GM23248 (cell line): ENCODE measurements around the gene GALNT10. TPM values are rescaled to one million over a fixed set of nuclear protein-coding genes. Genes with fewer than 3 reads are reported as not detected.

Experiments
- DNase-seq: peaks from one replicate; pipeline ENCODE4 v3.0.0-alpha.2; 2015
- H2AFZ ChIP-seq: fragments of 200-600 bp; sonication (generic); 2 replicates; pipeline ENCODE4 v1.6.1; 2016; ENCODE audit warnings: antibody characterized with exemption
- H3F3A ChIP-seq: fragments of 200-600 bp; sonication (generic); 2 replicates; pipeline ENCODE4 v1.6.1; 2016; ENCODE audit warnings: mild to moderate bottlenecking, antibody characterized with exemption, mixed run types; ENCODE audit not compliant: insufficient read depth
- H3K27ac ChIP-seq: fragments of 200-600 bp; sonication (generic); 2 replicates; pipeline ENCODE4 v1.5.1; 2016; ENCODE audit warnings: mild to moderate bottlenecking
- H3K27me3 ChIP-seq: fragments of 200-600 bp; sonication (generic); replicated peaks from 2 replicates; pipeline ENCODE4 v1.6.1; 2016; ENCODE audit warnings: mild to moderate bottlenecking; ENCODE audit not compliant: insufficient read depth
- H3K36me3 ChIP-seq: fragments of 200-600 bp; sonication (generic); 2 replicates; pipeline ENCODE4 v1.6.1; 2016; ENCODE audit warnings: low read depth, mild to moderate bottlenecking
- H3K4me1 ChIP-seq: fragments of 200-600 bp; sonication (generic); 2 replicates; pipeline ENCODE4 v1.6.1; 2016; ENCODE audit warnings: mild to moderate bottlenecking; ENCODE audit not compliant: insufficient read depth
- H3K4me2 ChIP-seq: fragments of 200-600 bp; sonication (generic); one replicate; pipeline ENCODE4 v1.6.1; 2016; ENCODE audit warnings: mild to moderate bottlenecking; ENCODE audit not compliant: unreplicated experiment
- H3K4me3 ChIP-seq: fragments of 200-600 bp; sonication (generic); 2 replicates; pipeline ENCODE4 v1.5.1; 2016; ENCODE audit warnings: mild to moderate bottlenecking
- H3K79me2 ChIP-seq: fragments of 200-600 bp; sonication (generic); 2 replicates; pipeline ENCODE4 v1.6.1; 2016; ENCODE audit warnings: mild to moderate bottlenecking; ENCODE audit not compliant: insufficient read depth
- H3K9ac ChIP-seq: fragments of 200-600 bp; sonication (generic); 2 replicates; pipeline ENCODE4 v1.6.1; 2016; ENCODE audit warnings: mild to moderate bottlenecking
- H3K9me2 ChIP-seq: fragments of 200-600 bp; sonication (generic); 2 replicates; pipeline ENCODE4 v1.6.1; 2016; ENCODE audit warnings: mixed run types, mild to moderate bottlenecking, moderate library complexity; ENCODE audit not compliant: insufficient read depth
- H3K9me3 ChIP-seq: fragments of 200-600 bp; sonication (generic); one replicate; pipeline ENCODE4 v1.6.1; 2017; ENCODE audit warnings: low read depth
- H4K20me1 ChIP-seq: fragments of 200-600 bp; sonication (generic); 2 replicates; pipeline ENCODE4 v1.6.0; 2016; ENCODE audit not compliant: insufficient read depth
- EZH2 ChIP-seq: fragments of 200-600 bp; sonication (generic); IDR thresholded peaks from 2 replicates; pipeline ENCODE4 v1.6.1; 2018; ENCODE audit warnings: antibody characterized with exemption, mild to moderate bottlenecking; ENCODE audit not compliant: insufficient read depth, poor library complexity, severe bottlenecking
- EZH2phosphoT487 ChIP-seq: fragments of 200-600 bp; sonication (generic); IDR thresholded peaks from 2 replicates; pipeline ENCODE4 v1.6.1; 2018; ENCODE audit warnings: antibody characterized with exemption, moderate library complexity, mild to moderate bottlenecking, low read depth; ENCODE audit not compliant: insufficient read depth
- WGBS, 2 experiments: methylation state at CpG; one replicate each; pipeline ENCODE4 v1.1.6; 2015 to 2017; ENCODE audit warnings: low lambda C conversion rate in 2 of 2, low coverage in 1 of 2; ENCODE audit errors: missing lambda C conversion rate in 2 of 2; 5-methylcytosine and 5-hydroxymethylcytosine counted together
- in situ Hi-C: fragments of 300-500 bp; cut with MboI; formaldehyde crosslinking; loops from 2 replicates; pipeline ENCODE4 v1.15.0; 2020
- polyA plus RNA-seq: library from polyadenylated mRNA; unstranded; fragments of >200 nt; fragmentation: Nextera tagmentation; extraction: Ambion mirVana; gene quantifications from 2 replicates; pipeline ENCODE4 v1.2.1, GENCODE V29; 2016
- total RNA-seq: library from RNA; depleted of rRNA; stranded (reverse); fragments of >200 nt; shearing (Covaris generic); gene quantifications from 2 replicates; pipeline ENCODE4 v1.2.3, GENCODE V29; 2014

GALNT10 gene
- total and polyA plus RNA-seq, 2 experiments from 2014 or later, result 23.3 to 67.9 TPM

- Histone ChIP-seq H4K20me1 (0 out of 2 replicates have a peak, but pooled peaks cover 2% of the 10 kb centered on the region), H3K4me3 (no peak overlapping the region), H3K9me3 (no peaks in the 10 kb centered on the region), H3F3A (no peaks in the 10 kb centered on the region), H2AFZ (no peak overlapping the region), H3K4me1 (no peaks in the 10 kb centered on the region), H3K79me2 (peaks cover 5% of the 10 kb centered on the region), H3K9ac (no peak overlapping the region), H3K27ac (no peak overlapping the region), H3K4me2 (no peak overlapping the region), H3K9me2 (no peaks in the 10 kb centered on the region), H3K36me3 (peaks cover 28% of the 10 kb centered on the region; the same call in 1 of the 2 replicates), H3K27me3 (no peaks in the 10 kb centered on the region)
- TF ChIP-seq EZH2phosphoT487 (no peak), EZH2 (no peak)
- 96 to 98% methylated on average over 3 of the region's 3 CpGs for WGBS, 2 experiments
- in situ Hi-C loops, result loop anchor here (25.0 kb wide), 1 partner anchor 356 kb away; no protein-coding TSS in a partner anchor
- no peak for DNase-seq
Observed at GRCh38 chr5:154456540-154456939, 266.0 kb downstream of the GALNT10 start.

DNA sequence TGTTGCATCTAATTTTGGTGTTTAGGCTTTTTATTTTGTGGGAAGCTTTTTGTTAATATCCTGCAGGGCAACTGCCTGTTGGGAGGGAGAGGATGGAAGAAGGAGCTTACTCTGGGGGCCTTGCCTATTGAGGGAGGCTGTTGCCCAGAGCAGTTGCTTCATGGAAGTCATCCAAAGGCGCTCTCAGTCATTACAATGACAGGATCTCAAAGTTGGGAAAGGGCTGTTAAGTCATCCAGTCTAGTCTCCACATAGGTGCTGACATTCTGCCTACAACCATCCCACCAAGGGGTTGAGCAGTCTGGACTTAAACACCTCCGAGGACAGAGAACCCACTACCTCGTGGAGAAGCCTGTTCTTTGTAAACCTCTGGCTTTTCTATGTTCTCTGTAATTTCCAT lies 268.5 kb downstream of the GALNT10 start:
- no peaks in the 10 kb centered on the region for H3K9me2 ChIP-seq
- H3K27ac ChIP-seq, result no peak overlapping the region
- H3K79me2 ChIP-seq, result no peaks in the 10 kb centered on the region
- H3K36me3 ChIP-seq, result peaks cover 21% of the 10 kb centered on the region; the same call in 1 of the 2 replicates
- 0 out of 2 replicates have a peak, but pooled peaks cover 2% of the 10 kb centered on the region for H4K20me1 ChIP-seq
- no peak overlapping the region for H3K4me3 ChIP-seq
- no peaks in the 10 kb centered on the region for H3F3A ChIP-seq
- in situ Hi-C loops, result loop anchor here (25.0 kb wide), 1 partner anchor 353 kb away; no protein-coding TSS in a partner anchor
- TF ChIP-seq EZH2phosphoT487 (no peak), EZH2 (no peak)
- H3K4me1 ChIP-seq, result no peaks in the 10 kb centered on the region
- H3K9me3 ChIP-seq, result no peaks in the 10 kb centered on the region
- no peak overlapping the region for H2AFZ ChIP-seq
- no peak overlapping the region for H3K9ac ChIP-seq
- WGBS, 2 experiments, result 94 to 96% methylated on average over 3 of the region's 3 CpGs
- H3K27me3 ChIP-seq, result no peaks in the 10 kb centered on the region
- no peak for DNase-seq
- H3K4me2 ChIP-seq, result no peak overlapping the region

GRCh38 chr5:154460172-154460571 lies 269.6 kb downstream of the GALNT10 start:
- no peaks in the 10 kb centered on the region for H3K9me2 ChIP-seq
- in situ Hi-C loops, result loop anchor here (25.0 kb wide), 1 partner anchor 352 kb away; no protein-coding TSS in a partner anchor
- no peak for DNase-seq

GRCh38 chr5:154461531-154461930 lies 271.0 kb downstream of the GALNT10 start:
- TF ChIP-seq EZH2 (no peak), EZH2phosphoT487 (no peak)
- no peak overlapping the region for H3K4me2 ChIP-seq
- peaks cover 8% of the 10 kb centered on the region; the same call in 1 of the 2 replicates for H3K36me3 ChIP-seq
- in situ Hi-C loops, result loop anchor here (25.0 kb wide), 1 partner anchor 351 kb away; no protein-coding TSS in a partner anchor
- H3K27me3 ChIP-seq, result no peaks in the 10 kb centered on the region
- no peak overlapping the region for H2AFZ ChIP-seq
- no peak overlapping the region for H3K27ac ChIP-seq
- no peak overlapping the region for H3K9ac ChIP-seq
- H3K4me3 ChIP-seq, result no peak overlapping the region
- no peaks in the 10 kb centered on the region for H3K4me1 ChIP-seq
- no peaks in the 10 kb centered on the region for H3F3A ChIP-seq
- H3K9me3 ChIP-seq, result no peaks in the 10 kb centered on the region
- no peaks in the 10 kb centered on the region for H3K79me2 ChIP-seq
- peak; percentile 70 for DNase-seq
- WGBS, 2 experiments, result 73 to 74% methylated on average over 6 of the region's 6 CpGs
- H4K20me1 ChIP-seq, result 0 out of 2 replicates have a peak, but pooled peaks cover 2% of the 10 kb centered on the region
- no peaks in the 10 kb centered on the region for H3K9me2 ChIP-seq

More at GRCh38 chr5:154460172-154460571, 269.6 kb downstream of the GALNT10 start:
- Histone ChIP-seq H3F3A (no peaks in the 10 kb centered on the region), H3K27ac (no peak overlapping the region), H3K4me2 (no peak overlapping the region), H3K4me1 (no peaks in the 10 kb centered on the region), H3K9ac (no peak overlapping the region), H3K36me3 (peaks cover 17% of the 10 kb centered on the region; the same call in 1 of the 2 replicates), H3K79me2 (no peaks in the 10 kb centered on the region), H3K4me3 (no peak overlapping the region), H2AFZ (no peak overlapping the region), H4K20me1 (0 out of 2 replicates have a peak, but pooled peaks cover 2% of the 10 kb centered on the region), H3K9me3 (no peaks in the 10 kb centered on the region), H3K27me3 (no peaks in the 10 kb centered on the region)
- TF ChIP-seq EZH2 (no peak), EZH2phosphoT487 (no peak)
- 91 to 100% methylated on average over 4 of the region's 4 CpGs for WGBS, 2 experiments
